NK-92 treated with Interleukin-12 subunit alpha and Interleukin-12 subunit beta, amount 100 ng/mL, for 24 hours (cell line): Measurements from ENCODE around the gene HOXB3.
"Not testable (repeated sequence)": the region's sequence is repeated elsewhere in the genome, so short reads cannot be mapped to it uniquely, and the experiment has no call there.

Experiments used
- DNase-seq: peaks from one replicate; lab custom pipeline; 2025; lab: John Stamatoyannopoulos, UW

Gene HOXB3

GRCh38 chr17:48526608-48527546 is 63.2 kb downstream of the HOXB3 start:
- DNase-seq, result no peak

GRCh38 chr17:48523010-48523409 is 67.0 kb downstream of the HOXB3 start:
- no peak for DNase-seq

GRCh38 chr17:48522031-48522653 is 67.9 kb downstream of the HOXB3 start:
- no peak for DNase-seq

DNA sequence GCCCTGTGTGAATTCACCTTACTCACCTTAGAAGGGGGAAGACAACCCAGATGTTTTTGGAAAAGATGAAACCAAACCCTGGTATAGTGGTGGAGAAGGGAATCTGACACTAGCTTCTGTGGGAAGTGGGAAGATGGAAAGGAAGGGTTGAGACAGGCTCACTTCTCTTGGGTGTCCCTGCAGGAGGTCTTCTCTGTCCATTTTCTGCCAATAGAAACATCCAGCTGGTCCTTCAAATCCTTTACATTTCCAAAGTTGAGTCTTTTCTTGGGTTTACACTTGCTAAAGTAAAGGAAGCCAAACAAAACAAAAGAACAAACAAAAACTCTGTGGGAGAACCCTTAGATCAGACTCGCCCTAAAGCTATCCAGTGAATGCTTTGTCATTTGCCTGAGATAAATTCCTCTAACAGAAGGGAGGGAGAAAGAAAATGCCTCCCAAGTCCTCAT is 69.4 kb downstream of the HOXB3 start:
- no peak for DNase-seq

GRCh38 chr17:48519427-48519826 is 70.6 kb downstream of the HOXB3 start:
- no peak for DNase-seq

DNA sequence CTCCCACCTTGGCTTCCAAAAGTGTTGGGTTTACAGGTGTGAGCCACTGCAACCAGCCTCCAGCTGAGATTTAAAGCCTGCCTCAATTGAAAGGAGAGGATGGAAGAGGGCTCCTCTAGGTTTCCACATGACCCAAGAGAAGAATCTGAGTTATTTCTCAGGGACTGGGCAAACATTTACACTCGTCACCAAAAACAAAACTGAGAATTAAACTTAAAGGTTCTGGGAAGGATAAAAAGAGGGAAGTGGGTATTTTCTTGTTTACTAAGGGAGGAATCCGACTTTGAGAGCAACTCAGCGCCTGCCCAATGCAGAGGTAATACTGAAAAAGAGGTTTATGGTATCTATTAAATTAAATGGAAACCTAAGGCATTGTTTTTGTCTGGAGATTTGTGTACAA is 72.6 kb downstream of the HOXB3 start:
- DNase-seq, result no peak

DNA sequence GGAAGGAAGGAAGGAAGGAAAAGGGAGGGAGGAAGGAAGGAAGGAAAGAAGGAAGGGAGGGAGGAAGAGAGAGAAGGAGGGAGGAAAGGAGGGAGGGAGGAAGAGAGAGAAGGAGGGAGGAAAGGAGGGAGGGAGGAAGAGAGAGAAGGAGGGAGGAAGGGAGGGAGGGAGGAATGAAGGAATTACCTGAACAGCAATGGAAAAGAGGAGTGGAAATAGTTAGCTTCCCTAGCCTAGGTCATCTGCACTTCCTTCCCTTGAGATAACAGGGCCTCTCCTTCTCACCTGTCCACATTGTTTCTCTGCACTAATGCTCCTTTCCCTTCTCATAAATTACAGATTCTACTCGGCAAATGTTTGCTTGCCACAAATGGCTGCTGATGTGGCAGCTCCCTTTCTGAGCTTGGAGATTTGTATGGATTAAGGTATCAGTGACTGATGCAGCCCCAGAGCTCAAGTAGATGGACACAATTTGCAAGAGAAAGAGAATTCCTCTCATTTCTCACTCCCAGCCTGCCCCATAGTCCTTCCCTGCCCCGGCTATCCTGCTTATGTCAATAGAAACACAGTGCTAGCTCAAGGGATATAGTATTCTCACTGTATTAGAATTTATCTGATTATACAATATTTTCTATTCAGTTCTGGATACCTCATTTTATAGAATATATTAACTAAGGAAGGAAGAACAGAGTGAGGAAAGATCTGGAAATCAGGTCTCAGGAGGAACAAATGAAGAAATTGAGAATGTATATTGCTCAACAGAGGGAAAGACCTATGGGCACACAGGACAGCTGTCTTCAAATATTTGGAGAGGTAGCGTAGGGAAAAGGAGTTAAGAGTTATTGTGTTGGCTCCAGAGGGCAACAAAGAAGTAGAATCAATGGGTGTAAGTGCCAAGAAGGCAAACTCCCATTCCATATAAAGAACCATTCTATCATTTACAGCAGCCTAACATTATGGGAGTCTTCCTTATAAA is 73.8 kb downstream of the HOXB3 start:
- no peak for DNase-seq

DNA sequence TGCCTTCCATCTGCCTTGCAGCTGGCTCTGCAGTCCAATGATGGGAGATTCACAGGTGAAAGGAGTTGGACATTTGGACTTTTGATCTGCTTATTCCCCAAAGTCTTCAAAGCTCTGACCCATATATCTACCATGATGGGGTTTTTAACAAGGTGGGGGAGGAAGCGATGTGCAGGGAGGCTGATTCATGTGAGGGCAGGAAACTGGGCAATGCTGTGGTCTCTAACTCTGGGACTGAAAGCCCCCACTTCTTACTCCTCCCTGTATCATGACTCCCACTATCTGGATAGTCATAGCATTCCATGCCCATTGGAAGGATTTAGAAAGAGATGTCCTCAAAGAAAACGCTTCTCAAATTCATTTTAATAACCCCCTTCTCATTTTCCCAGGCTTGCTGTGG is 75.6 kb downstream of the HOXB3 start:
- DNase-seq, result no peak

DNA sequence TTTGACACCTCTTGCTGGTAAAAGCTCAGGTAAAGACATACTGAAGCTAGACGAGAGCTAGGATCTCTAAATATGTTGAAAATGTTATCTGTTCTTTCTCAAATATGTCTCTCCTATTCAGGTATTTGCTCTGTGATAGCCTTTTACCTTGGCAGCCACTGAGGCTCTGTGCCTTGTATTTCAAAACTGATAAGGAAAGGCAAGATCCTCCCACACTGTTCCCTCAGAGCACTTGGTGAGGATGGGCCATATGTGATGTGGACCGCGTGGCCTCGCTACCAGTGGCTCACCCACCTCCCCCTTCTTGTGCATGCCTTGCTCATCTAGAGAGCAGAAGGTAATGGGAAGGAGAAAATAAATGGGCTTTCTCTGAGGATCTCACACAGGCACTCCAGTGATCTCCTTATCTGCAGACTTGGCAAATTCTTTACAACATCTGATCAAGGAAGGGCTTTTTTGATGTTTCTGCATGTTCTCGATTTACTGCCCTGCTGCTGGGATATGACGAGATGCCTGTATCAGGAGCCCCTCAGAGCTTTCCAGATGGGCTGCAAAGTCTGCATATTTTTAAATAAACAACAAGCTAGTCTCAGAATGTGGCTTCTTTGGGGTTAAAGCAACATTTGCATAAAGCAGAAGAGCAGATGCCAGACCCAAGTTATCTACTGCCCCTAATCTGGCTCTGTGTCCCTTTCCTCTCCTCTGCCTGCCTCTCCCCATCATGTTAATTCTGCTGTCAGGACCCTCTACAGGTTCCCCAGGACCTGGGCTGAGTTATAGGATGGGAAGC is 76.2 kb downstream of the HOXB3 start:
- no peak for DNase-seq

DNA sequence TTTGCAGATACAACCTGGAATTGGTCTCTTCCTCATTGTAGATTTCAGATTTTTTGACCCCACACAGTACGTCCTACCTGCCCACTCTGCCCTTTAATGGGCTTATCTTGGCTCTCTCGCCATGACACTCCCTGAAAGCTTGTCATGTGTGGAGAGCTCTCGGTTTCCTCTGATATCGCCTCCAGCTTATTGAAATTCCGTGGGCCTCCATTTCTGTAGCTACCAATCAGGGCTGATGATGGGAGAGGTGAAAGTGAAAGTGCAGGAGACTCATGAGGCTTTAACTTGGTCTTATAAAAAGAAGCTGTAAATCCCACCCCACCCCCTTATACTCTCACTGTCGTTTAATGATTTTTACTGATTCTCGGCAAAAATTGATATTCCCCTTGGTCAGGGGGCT is 76.9 kb downstream of the HOXB3 start:
- DNase-seq, result no peak

GRCh38 chr17:48510761-48511604 is 79.1 kb downstream of the HOXB3 start:
- no peak for DNase-seq

- DNase-seq, result no peak
Observed at GRCh38 chr17:48510381-48510760, 79.7 kb downstream of the HOXB3 start.

DNA sequence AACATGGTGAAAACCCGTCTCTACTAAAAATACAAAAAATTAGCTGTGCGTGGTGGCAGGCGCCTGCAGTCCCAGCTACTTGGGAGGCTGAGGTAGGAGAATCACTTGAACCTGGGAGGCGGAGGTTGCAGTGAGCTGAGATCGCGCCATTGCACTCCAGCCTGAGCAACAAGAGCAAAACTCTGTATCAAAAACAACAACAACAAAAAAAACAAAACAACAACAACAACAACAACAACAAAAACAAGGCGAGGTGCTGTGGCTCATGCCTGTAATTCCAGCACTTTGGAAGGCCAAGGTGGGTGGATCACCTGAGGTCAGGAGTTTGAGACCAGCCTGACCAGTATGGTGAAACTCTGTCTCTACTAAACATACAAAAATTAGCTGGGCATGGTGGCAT is 80.3 kb downstream of the HOXB3 start:
- DNase-seq, result not testable (repeated sequence)

DNA sequence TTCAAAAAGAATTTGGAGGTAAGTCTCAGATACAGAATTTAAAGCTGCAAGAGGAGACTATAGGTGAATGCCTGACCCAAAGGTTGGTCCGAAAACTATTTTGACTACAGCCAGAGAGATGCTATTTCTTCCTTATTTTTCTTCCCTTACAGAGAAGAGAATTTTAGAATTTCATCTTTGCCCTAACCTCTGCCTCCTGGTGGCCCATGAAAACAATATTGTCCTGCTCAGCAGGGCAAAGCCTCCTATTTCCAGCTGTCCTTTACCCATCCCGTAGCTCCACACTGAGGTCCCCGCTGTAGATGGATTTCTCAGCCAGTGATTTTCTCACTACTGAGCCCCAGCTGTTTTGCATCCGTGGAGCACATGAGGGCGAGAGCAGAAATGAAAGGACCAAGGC is 83.8 kb downstream of the HOXB3 start:
- DNase-seq, result no peak

DNA sequence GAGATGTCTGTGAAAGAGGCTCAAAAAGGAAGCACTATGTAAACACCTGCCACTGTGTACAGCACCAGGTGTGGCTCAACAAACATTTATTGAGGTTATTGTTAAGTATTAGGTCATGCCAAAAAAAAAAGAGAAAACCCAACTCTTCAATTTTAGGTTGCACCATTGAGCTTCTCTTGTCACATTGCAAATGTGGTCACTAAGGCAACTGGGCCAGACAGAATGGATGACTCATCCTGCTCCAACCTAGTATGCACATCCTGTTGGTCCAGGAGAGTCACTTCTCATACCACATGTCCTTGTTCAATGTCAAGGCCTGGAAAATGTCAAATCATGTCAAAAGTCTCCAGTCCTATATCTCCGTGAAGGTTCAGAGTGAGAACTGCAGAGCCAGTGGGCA is 84.3 kb downstream of the HOXB3 start:
- peak; percentile 70 for DNase-seq

GRCh38 chr17:48504953-48505352 is 85.1 kb downstream of the HOXB3 start:
- DNase-seq, result no peak

- no peak for DNase-seq
Observed at GRCh38 chr17:48503747-48504146, 86.3 kb downstream of the HOXB3 start.

GRCh38 chr17:48502901-48503300 is 87.1 kb downstream of the HOXB3 start:
- DNase-seq, result no peak

- no peak for DNase-seq
Observed at GRCh38 chr17:48502312-48502711, 87.7 kb downstream of the HOXB3 start.
